NT2/D1 (cell line): ENCODE data around the gene TEC.
"Not testable (repeated sequence)": the region's sequence is repeated elsewhere in the genome, so short reads cannot be mapped to it uniquely, and the experiment has no call there.

ENCODE experiments used
- DNase-seq: peaks from one replicate; pipeline ENCODE4 v3.0.0-alpha.2; 2011; ENCODE audit warnings: low read depth, low spot score
- H3K27me3 ChIP-seq: 2 replicates; pipeline ENCODE4 v1.6.0; 2011; ENCODE audit warnings: mild to moderate bottlenecking; ENCODE audit not compliant: insufficient read length, insufficient read depth
- H3K36me3 ChIP-seq: 2 replicates; pipeline ENCODE4 v1.6.1; 2011; ENCODE audit warnings: mild to moderate bottlenecking, low read length, mixed read lengths; ENCODE audit not compliant: insufficient read depth, insufficient read length
- H3K4me1 ChIP-seq: 2 replicates; pipeline ENCODE4 v1.5.1; 2011; ENCODE audit not compliant: insufficient read depth, insufficient read length
- H3K4me3 ChIP-seq: 2 replicates; pipeline ENCODE4 v1.5.1; 2011; ENCODE audit warnings: low read depth; ENCODE audit not compliant: insufficient read length
- H3K9ac ChIP-seq: 2 replicates; pipeline ENCODE4 v1.6.0; 2011; ENCODE audit warnings: low read depth; ENCODE audit not compliant: insufficient read length
- H3K9me3 ChIP-seq: 2 replicates; pipeline ENCODE4 v1.5.1; 2011; ENCODE audit warnings: mild to moderate bottlenecking, low read length; ENCODE audit not compliant: insufficient read depth
- SUZ12 ChIP-seq: IDR thresholded peaks from 2 replicates; pipeline ENCODE4 v1.6.1; 2011; ENCODE audit not compliant: insufficient read length, insufficient read depth; ENCODE audit errors: extremely low read depth
- YY1 ChIP-seq: IDR thresholded peaks from 2 replicates; pipeline ENCODE4 v1.6.1; 2011; ENCODE audit not compliant: insufficient read length, insufficient read depth
- ZNF274 ChIP-seq: IDR thresholded peaks from 2 replicates; pipeline ENCODE4 v1.6.1; 2011; ENCODE audit warnings: mild to moderate bottlenecking, low read depth, low read length

The TEC gene

DNA sequence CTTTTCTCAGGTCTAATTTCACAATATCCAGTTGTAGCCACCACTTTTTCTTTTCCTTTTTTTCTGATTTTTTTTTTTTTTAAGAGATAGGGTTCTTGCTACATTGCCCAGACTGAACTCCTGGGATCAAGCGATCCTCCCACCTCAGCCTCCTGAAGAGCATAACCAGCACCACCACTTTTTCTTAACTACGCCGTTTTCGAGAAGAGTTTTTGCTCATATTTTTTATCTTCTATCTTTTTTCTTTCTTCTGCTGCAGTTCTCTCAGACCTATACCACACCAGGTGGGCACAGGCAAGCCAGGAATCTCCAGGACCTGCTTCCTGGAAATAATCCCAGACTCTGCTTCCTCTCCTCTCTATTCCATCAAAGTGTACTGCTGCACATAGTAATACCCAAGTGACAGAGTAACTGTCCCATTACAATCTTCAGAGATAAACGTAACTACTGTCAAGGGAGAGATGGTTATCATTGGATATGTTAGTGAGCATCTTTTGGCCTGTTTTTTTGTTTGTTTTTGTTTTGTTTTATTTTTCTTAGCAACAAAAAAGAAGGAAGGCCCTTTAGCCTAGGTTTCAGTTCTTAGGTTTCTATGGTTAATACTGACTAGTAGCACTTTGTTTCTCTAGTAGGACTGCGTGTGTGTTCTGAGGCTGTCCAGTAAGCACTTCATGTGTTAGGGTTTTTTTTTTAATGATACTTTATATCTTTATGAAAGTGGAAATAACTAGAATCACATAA is 76.4 kb downstream of the TEC start:
- Histone ChIP-seq H3K9ac (no peak overlapping the region), H3K9me3 (no peaks in the 10 kb centered on the region), H3K27me3 (no peaks in the 10 kb centered on the region), H3K4me1 (no peaks in the 10 kb centered on the region), H3K4me3 (no peak overlapping the region), H3K36me3 (no peaks in the 10 kb centered on the region)
- DNase-seq, result no peak
- TF ChIP-seq ZNF274 (no peak), YY1 (no peak), SUZ12 (no peak)

DNA sequence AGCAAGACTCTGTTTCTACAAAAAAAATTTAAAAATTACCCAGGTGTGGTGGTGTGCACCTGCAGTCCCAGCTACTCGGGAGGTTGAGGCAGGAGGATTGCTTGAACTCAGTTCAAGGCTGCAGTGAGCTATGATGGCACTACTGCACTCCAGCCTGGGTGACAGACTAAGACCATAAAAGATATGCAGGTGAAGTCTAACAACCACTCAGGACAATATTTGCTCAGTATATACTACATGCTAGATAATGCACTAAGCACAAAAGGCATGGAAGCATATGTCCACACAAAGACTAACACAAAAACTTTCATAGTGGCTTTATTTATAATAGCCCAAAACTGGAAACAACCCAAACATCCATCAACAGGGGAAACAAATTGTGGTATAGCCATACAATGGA is 77.9 kb downstream of the TEC start:
- DNase-seq, result no peak
- Histone ChIP-seq H3K4me3 (no peak overlapping the region), H3K9ac (no peak overlapping the region), H3K36me3 (no peaks in the 10 kb centered on the region), H3K4me1 (no peaks in the 10 kb centered on the region), H3K27me3 (no peaks in the 10 kb centered on the region), H3K9me3 (no peaks in the 10 kb centered on the region)
- TF ChIP-seq SUZ12 (no peak), ZNF274 (no peak), YY1 (no peak)

DNA sequence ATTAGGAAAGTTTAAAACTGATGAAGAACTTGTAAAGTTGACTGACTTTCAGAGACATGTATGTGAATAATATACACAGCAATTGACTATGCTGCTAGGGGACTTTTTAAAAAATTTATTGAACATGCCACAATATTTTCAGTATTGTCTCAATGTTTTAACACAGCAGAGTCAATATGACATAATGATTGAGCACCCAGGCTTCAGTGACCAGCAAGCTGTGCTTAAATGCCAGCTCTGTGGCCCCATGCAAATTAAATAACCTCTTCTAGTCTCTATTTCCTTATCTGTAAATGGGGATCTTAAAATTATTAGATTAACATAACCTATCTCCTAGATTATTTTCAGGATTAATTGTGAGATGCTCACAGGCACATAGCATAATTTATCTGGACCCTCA is 78.8 kb downstream of the TEC start:
- Histone ChIP-seq H3K36me3 (no peaks in the 10 kb centered on the region), H3K4me1 (no peaks in the 10 kb centered on the region), H3K9ac (no peak overlapping the region), H3K4me3 (no peak overlapping the region), H3K9me3 (no peaks in the 10 kb centered on the region), H3K27me3 (no peaks in the 10 kb centered on the region)
- DNase-seq, result no peak
- TF ChIP-seq SUZ12, result no peak
- TF ChIP-seq YY1, result no peak
- TF ChIP-seq ZNF274, result no peak

DNA sequence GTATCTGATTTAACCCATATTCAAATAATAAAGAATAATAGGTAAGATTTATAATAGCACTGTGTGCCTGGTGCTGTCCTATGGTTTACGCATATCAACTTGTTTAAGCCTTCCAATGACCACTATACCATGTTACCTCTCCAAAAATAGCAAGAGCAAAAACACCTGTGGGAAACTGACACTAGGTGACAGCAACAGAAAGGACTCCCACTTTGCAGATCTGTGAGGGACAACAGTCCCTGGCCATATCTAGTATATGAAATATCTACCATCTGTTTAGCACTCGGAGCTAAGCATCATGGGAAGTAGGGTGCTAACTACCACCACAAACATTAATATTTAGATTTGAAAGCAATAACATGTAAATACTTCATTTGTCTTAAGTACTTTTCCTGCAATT is 79.9 kb downstream of the TEC start:
- no peak overlapping the region for H3K9ac ChIP-seq
- no peaks in the 10 kb centered on the region for H3K27me3 ChIP-seq
- no peak overlapping the region for H3K4me3 ChIP-seq
- no peaks in the 10 kb centered on the region for H3K9me3 ChIP-seq
- DNase-seq, result no peak
- H3K4me1 ChIP-seq, result no peaks in the 10 kb centered on the region
- no peak for TF ChIP-seq ZNF274
- no peaks in the 10 kb centered on the region for H3K36me3 ChIP-seq

DNA sequence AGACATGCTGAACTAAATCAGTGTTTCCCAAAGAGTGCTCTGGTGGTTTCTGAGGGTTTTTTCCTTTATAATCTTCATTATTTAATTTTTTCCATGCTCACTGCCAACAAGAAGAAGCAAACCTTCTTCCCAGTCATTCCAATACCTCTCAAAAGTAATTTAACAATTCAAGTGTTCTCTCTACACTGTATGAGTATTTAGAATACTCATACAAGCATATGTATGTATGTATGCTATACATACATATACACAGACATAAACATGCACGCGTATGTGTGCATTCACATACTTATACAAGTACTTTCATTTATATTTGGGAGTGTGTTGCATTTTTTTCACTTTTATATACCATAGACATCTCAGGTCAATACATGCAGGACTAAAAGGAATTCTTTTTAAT is 81.2 kb downstream of the TEC start:
- no peak for TF ChIP-seq ZNF274
- TF ChIP-seq SUZ12, result no peak
- no peak for TF ChIP-seq YY1
- Histone ChIP-seq H3K4me1 (no peaks in the 10 kb centered on the region), H3K27me3 (no peaks in the 10 kb centered on the region), H3K4me3 (no peak overlapping the region), H3K9me3 (no peaks in the 10 kb centered on the region), H3K36me3 (no peaks in the 10 kb centered on the region), H3K9ac (no peak overlapping the region)
- no peak for DNase-seq

DNA sequence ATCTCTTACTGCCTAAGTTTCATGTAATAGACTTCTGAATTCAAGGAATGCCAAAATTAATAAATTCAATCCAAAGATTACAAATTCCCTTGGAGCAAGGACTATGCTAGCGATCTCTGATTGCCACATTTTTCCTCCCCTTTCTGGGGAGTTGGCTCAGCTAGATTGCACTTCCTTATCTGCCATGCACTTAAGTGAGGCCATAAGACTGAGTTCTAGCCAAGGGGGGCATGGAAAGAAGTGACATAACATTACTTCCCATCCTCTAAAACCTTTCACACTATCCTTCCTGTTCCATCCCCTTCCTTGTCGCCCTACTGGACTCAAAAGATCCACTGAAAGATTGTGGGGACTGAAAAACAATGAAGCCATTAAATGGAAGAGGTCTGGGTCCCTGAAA is 81.8 kb downstream of the TEC start:
- no peak overlapping the region for H3K4me3 ChIP-seq
- no peaks in the 10 kb centered on the region for H3K27me3 ChIP-seq
- no peaks in the 10 kb centered on the region for H3K4me1 ChIP-seq
- H3K9me3 ChIP-seq, result no peaks in the 10 kb centered on the region
- H3K36me3 ChIP-seq, result no peaks in the 10 kb centered on the region
- no peak overlapping the region for H3K9ac ChIP-seq
- DNase-seq, result no peak
- TF ChIP-seq SUZ12 (no peak), YY1 (no peak), ZNF274 (no peak)

DNA sequence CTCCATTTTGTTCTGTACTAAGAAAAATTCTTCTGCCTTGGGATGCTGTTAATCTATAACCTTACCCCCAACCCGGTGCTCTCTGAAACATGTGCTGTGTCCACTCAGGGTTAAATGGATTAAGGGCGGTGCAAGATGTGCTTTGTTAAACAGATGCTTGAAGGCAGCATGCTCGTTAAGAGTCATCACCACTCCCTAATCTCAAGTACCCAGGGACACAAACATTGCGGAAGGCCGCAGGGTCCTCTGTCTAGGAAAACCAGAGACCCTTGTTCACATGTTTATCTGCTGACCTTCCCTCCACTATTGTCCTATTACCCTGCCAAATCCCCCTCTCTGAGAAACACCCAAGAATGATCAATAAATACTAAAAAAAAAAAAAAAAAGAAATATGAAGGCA is 82.6 kb downstream of the TEC start:
- DNase-seq, H3K4me3 ChIP-seq, H3K9me3 ChIP-seq, H3K27me3 ChIP-seq, H3K4me1 ChIP-seq, H3K36me3 ChIP-seq, H3K9ac ChIP-seq: not testable (repeated sequence)

DNA sequence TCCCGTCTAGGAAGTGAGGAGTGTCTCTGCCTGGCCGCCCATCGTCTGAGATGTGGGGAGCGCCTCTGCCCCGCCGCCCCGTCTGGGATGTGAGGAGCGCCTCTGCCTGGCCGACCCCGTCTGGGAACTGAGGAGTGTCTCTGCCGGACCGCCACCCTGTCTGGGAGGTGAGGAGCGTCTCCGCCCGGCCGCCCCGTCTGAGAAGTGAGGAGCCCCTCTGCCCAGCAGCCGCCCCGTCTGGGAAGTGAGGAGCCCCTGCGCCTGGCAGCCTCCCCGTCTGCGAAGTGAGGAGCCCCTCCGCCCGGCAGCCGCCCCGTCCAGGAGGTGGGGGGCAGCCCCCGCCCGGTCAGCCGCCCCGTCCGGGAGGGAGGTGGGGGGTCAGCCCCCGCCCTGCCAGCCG is 83.2 kb downstream of the TEC start:
- not testable (repeated sequence) for H3K4me3 ChIP-seq, H3K27me3 ChIP-seq, H3K9ac ChIP-seq, H3K36me3 ChIP-seq, DNase-seq, H3K4me1 ChIP-seq, H3K9me3 ChIP-seq
